HG02759 (cell line): Measurements from ENCODE around the gene PSMD11.
"Not testable (repeated sequence)": the region's sequence is repeated elsewhere in the genome, so short reads cannot be mapped to it uniquely, and the experiment has no call there.

ENCODE experiments used
- ATAC-seq: cut with Tn5 transposase; IDR thresholded peaks from one replicate; pipeline ENCODE4 v1.9.1; 2021; ENCODE audit warnings: mild to moderate bottlenecking, moderate library complexity; ENCODE audit not compliant: unreplicated experiment

PSMD11 gene

GRCh38 chr17:32444301-32445073 lies at the start of gene PSMD11:
TSS of gene PSMD11 (plus strand) at chr17:32444510. CDS start at chr17:32444524, 14 bp downstream.
- ATAC-seq: peak; percentile 97

- ATAC-seq: no peak
Observed at GRCh38 chr17:32396343-32396742, 48.0 kb upstream of the PSMD11 start.

GRCh38 chr17:32398946-32399345 lies 45.4 kb upstream of the PSMD11 start:
- ATAC-seq: no peak

- ATAC-seq: not testable (repeated sequence)
Observed at GRCh38 chr17:32410085-32410484, 34.2 kb upstream of the PSMD11 start.

GRCh38 chr17:32426894-32427293 lies 17.4 kb upstream of the PSMD11 start:
- no peak for ATAC-seq

GRCh38 chr17:32429598-32429997 lies 14.7 kb upstream of the PSMD11 start:
- ATAC-seq: no peak

- no peak for ATAC-seq
Observed at GRCh38 chr17:32440722-32441121, 3.6 kb upstream of the PSMD11 start.

DNA sequence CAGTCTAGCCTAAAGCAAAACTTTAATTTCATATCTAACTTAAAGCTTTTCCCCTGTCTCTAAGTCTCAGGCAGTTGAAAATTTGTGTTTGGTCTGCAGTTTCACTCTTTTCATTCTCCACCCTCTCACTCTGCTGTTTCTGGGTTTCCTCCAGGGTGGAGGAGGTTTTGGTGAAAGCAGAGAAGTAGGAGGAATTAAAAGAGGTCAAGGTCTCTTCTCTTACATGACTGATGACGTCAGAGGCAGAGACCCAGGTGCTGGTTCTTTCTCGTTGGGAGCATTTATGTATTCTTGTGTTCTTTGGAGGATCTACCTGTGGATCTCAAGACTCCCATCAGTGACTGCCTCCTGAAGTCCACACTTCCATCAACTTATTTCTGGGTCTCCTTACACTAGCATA lies 2.4 kb upstream of the PSMD11 start:
- no peak for ATAC-seq

DNA sequence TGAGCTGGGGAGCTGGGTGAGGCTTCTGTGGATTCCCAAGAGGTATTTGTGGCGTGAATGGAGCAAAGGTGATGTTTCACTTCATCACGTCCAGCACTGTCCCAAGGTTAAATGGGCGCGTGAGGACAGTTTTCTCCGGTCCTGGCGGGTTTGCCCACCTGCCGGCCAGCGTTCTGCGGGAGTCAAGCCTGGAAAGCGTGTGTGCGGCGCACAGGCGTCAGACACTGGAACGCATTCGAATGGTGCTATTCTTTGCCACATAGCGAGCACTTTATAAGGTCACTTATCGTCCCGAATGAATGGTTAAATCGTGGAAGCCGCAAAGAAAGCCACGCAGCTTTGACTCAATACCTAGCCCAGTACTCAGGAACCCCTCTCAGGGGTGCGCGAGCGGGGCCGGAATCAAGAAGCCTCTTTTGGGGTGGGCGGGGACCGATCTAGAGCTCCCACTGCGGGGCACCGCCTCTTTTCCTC lies 446 bp upstream of the PSMD11 start:
- no peak for ATAC-seq

DNA sequence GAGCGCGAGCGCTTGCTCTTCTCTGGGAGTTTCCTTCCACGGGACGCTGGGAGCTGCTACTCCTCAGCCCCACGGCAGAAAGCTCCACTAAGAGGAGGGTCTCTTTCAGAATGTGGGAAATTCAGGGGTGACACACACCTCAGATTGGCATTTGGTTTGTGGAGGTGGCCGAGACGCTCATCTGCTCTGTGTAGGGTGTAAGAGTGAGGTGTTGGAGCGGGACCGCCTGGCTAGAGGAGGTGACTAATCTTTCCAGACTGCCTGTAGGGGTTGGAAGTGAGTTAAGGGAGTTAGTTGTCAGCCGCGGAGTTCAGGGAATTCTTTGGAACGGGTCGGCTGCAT lies 735 bp downstream of the PSMD11 start:
- ATAC-seq: no peak

DNA sequence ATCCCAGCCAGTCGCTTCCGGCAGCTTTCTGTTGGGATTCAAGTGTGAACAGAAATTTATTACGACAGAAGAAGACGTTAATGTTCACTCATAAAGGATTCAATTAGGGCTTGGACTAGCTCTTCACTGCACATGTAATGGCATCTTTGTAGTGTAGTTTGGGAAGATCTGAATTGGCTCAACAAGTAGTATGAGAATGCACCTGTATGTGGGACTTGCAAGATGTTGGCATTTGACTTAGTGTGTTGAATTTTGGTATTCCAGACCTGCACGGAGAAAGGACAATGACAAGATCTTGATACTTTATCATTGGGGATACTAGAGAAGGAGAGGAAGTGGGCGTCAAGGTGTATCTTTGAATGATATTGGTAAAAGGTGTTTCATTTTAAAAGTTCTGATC lies 1.2 kb downstream of the PSMD11 start:
- ATAC-seq: no peak

- no peak for ATAC-seq
Observed at GRCh38 chr17:32445971-32446370, 1.7 kb downstream of the PSMD11 start.

GRCh38 chr17:32446949-32447348 lies 2.6 kb downstream of the PSMD11 start:
- ATAC-seq: no peak

DNA sequence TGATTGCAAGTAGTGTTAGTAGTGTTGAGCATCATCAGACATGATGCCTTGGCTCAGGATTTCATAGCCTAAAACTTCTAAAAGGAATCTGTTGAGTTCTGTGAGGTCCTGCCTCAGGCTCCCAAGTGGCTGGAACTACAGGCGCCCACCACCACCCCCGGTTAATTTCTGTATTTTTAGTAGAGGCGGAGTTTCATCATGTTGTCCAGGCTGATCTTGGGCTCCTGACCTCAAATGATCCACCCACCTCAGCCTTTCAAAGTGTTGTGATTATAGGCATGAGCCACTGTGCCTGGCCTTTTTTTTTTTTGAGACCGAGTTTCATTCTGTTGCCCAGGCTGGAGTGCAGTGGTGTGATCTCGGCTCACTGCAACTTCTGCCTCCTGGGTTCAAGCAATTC lies 5.7 kb downstream of the PSMD11 start:
- no peak for ATAC-seq

GRCh38 chr17:32450379-32450778 lies 6.1 kb downstream of the PSMD11 start:
- ATAC-seq: not testable (repeated sequence)

GRCh38 chr17:32451879-32452278 lies 7.6 kb downstream of the PSMD11 start:
- no peak for ATAC-seq

DNA sequence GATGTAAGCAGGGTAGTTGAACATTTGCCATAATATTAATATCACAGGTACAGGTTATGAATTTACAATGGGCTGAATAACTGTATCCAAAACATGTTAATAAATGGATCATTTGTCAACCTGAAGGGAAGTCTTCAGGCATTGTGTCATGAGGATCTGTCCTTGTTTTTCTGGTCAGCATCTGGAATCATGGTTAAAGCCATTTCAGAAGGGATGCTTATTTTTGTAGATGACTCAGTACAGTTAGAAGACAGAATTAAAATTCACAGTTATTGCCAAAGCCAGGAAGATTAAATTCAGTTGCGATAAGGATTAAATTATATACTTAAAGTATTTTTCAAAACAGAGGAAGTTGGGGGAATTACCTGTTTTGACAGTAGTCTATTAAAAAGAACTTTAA lies 8.0 kb downstream of the PSMD11 start:
- ATAC-seq: no peak

GRCh38 chr17:32453370-32453769 lies 9.1 kb downstream of the PSMD11 start:
- no peak for ATAC-seq

- no peak for ATAC-seq
Observed at GRCh38 chr17:32458371-32458770, 14.1 kb downstream of the PSMD11 start.

- ATAC-seq: no peak
Observed at GRCh38 chr17:32460054-32460453, 15.7 kb downstream of the PSMD11 start.

GRCh38 chr17:32461498-32461852 lies 17.2 kb downstream of the PSMD11 start:
- no peak for ATAC-seq

GRCh38 chr17:32461853-32462617 lies 17.7 kb downstream of the PSMD11 start:
- no peak for ATAC-seq
